Pancreas (tissue), 10 donors: ENCODE data around the gene FBL. TPM values are rescaled to one million over a fixed set of nuclear protein-coding genes. Genes with fewer than 3 reads are reported as not detected.

Experiments
- ATAC-seq, 4 donors: fragments of 200-7000 bp; cut with Tn5 transposase; one replicate each; pipeline versions ENCODE4 v1.8.0 to v1.9.1; 2020; ENCODE audit warnings: mild to moderate bottlenecking in 4 of 4, moderate library complexity in 4 of 4
- DNase-seq, 6 donors: peaks; one replicate each; pipeline ENCODE4 v3.0.0-alpha.2; 2020
- FAIRE-seq: peaks from 2 replicates; lab custom pipeline; 2012; peaks lifted over from hg19 to GRCh38; lab: Jason Lieb, UNC
- H3K27ac ChIP-seq, 4 donors: fragments of 200-600 bp; sonication (generic); 1 replicate in 3 of 4; 2 replicates in 1 of 4; pipeline versions ENCODE4 v1.5.0 to v1.8.0; 2020
- H3K27me3 ChIP-seq, 4 donors: fragments of 200-600 bp; one replicate each; pipeline ENCODE4 v1.8.0; 2021
- H3K36me3 ChIP-seq, 3 donors: fragments of 200-600 bp; sonication (generic) in 1 of 3; one replicate each; pipeline versions ENCODE4 v1.5.0 to v1.8.0; 2020 to 2021
- H3K4me1 ChIP-seq, 3 donors: fragments of 200-600 bp; one replicate each; pipeline ENCODE4 v1.8.0; 2021
- H3K4me3 ChIP-seq, 4 donors: fragments of 200-600 bp; sonication (generic) in 2 of 4; one replicate each; pipeline versions ENCODE4 v1.5.0 to v1.8.0; 2020 to 2021
- H3K9me3 ChIP-seq, 4 donors: fragments of 200-600 bp; one replicate each; pipeline ENCODE4 v1.8.0; 2021
- CTCF ChIP-seq, 4 donors: fragments of 200-600 bp; sonication (generic) in 3 of 4; IDR thresholded peaks; one replicate each; pipeline versions ENCODE4 v1.5.0 to v1.8.0; 2021; ENCODE audit warnings: antibody characterized with exemption in 4 of 4
- WGBS, 2 donors: extraction: QIAGEN DNeasy Blood & Tissue Kit; methylation state at CpG; one replicate each; pipeline ENCODE4 v1.1.7; 2013; 5-methylcytosine and 5-hydroxymethylcytosine counted together
- intact Hi-C, 3 donors: fragments of 100-400 bp; cut with DNase I; formaldehyde crosslinking; loops; one replicate each; pipeline versions ENCODE4 v1.11.1 to v1.14.2; 2022
- polyA plus RNA-seq, 2 donors: library from polyadenylated mRNA; stranded (reverse); fragments of 200-250 nt; gene quantifications; one replicate each; pipeline ENCODE4 v1.2.3, GENCODE V29; 2013
- total RNA-seq, 6 donors: library from RNA; stranded (reverse); fragmentation: NEBNext Ultra II Directional in 4 of 6; extraction: Animal tissue kit (Norgen Biotek cat#: 25700) in 4 of 6; gene quantifications; one replicate each; pipeline versions ENCODE4 v1.2.1 to v1.2.4, GENCODE V29; 2021 to 2023
- donor health status: healthy with polysubstance abuse.
- donor health status: DM: no; HTN: no; CAD: no; lungs with moderate emphysema.
- donor health status: DM: no; HTN: no; CAD: no.
- donor health status: control.
- donor health status: control.
- donor health status: Bipolar disorder and iron deficiency.
- donor health status: DM: yes; HTN: yes; CAD: no.
- donor health status: DM: no; HTN: no; CAD: no.
- donor health status: DM: no; HTN: no; CAD: no.
- donor health status: DM: yes; HTN: yes; CAD: no.

The FBL gene
- total and polyA plus RNA-seq, 8 donors: 86.4 to 166 (median 109) TPM

- DNase-seq (no peak), FAIRE-seq (no peak), ATAC-seq (no peak)
- H3K27me3 ChIP-seq: peaks cover 0 to 5% (median 0%) of the 10 kb centered on the region in 4 donors
- H3K9me3 ChIP-seq: no peaks in the 10 kb centered on the region
- intact Hi-C loops: no loop called here
- no peak overlapping the region for H3K27ac ChIP-seq
- no peaks in the 10 kb centered on the region for H3K4me1 ChIP-seq
- no peaks in the 10 kb centered on the region for H3K36me3 ChIP-seq
- no peak overlapping the region for H3K4me3 ChIP-seq
- 30 to 37% methylated on average over 4 of the region's 4 CpGs for WGBS, 2 donors
- no peak for TF ChIP-seq CTCF (IDR thresholded peaks at IDR 0.05)
Measured at GRCh38 chr19:39802958-39803357, 43.2 kb downstream of the FBL start.

GRCh38 chr19:39797083-39797482 is 49.1 kb downstream of the FBL start:
- DNase-seq: no peak
- no peak for FAIRE-seq
- Histone ChIP-seq H3K4me3 (no peak overlapping the region), H3K27ac (no peak overlapping the region), H3K4me1 (no peaks in the 10 kb centered on the region), H3K27me3 (no peaks in the 10 kb centered on the region), H3K9me3 (no peaks in the 10 kb centered on the region), H3K36me3 (no peaks in the 10 kb centered on the region)
- intact Hi-C loops: no loop called here
- no peak for TF ChIP-seq CTCF (IDR thresholded peaks at IDR 0.05)
- no peak for ATAC-seq
- 31 to 36% methylated on average over 2 of the region's 2 CpGs for WGBS, 2 donors

- 11 to 12% methylated on average over 2 of the region's 2 CpGs for WGBS, 2 donors
- no peak for FAIRE-seq
- DNase-seq: no peak
- Histone ChIP-seq H3K27me3 (no peaks in the 10 kb centered on the region), H3K4me1 (no peaks in the 10 kb centered on the region), H3K36me3 (no peaks in the 10 kb centered on the region), H3K9me3 (no peaks in the 10 kb centered on the region), H3K27ac (no peak overlapping the region), H3K4me3 (no peak overlapping the region)
- intact Hi-C loops: no loop called here
- no peak for TF ChIP-seq CTCF (IDR thresholded peaks at IDR 0.05)
- ATAC-seq: no peak
Measured at GRCh38 chr19:39796000-39796498, 50.1 kb downstream of the FBL start.

GRCh38 chr19:39795001-39795400 is 51.2 kb downstream of the FBL start:
- no peak overlapping the region for H3K27ac ChIP-seq
- H3K27me3 ChIP-seq: no peaks in the 10 kb centered on the region
- H3K4me3 ChIP-seq: no peak overlapping the region
- no peaks in the 10 kb centered on the region for H3K4me1 ChIP-seq
- 50 to 58% methylated on average over 5 of the region's 5 CpGs for WGBS, 2 donors
- H3K9me3 ChIP-seq: no peaks in the 10 kb centered on the region
- TF ChIP-seq CTCF (IDR thresholded peaks at IDR 0.05): no peak
- FAIRE-seq (no peak), DNase-seq (no peak), ATAC-seq (no peak)
- H3K36me3 ChIP-seq: no peaks in the 10 kb centered on the region
- intact Hi-C loops: no loop called here

- no peaks in the 10 kb centered on the region for H3K9me3 ChIP-seq
- FAIRE-seq (no peak), DNase-seq (peak; percentile 49 to 88 (median 70)), ATAC-seq (peak; percentile 96 to 99 (median 99))
- peaks cover 0 to 3% (median 0%) of the 10 kb centered on the region in 4 donors for H3K27me3 ChIP-seq
- intact Hi-C loops: loop anchor here in 1 of 3 donors (5.0 kb wide), 1 partner anchor 49 kb away; no protein-coding TSS in a partner anchor
- TF ChIP-seq CTCF (IDR thresholded peaks at IDR 0.05): peak; percentile 64 to 85 (median 73)
- H3K36me3 ChIP-seq: no peaks in the 10 kb centered on the region
- H3K4me3 ChIP-seq: peak overlapping the region in 2 of 4 donors; percentile 29 to 46
- H3K4me1 ChIP-seq: no peaks in the 10 kb centered on the region
- H3K27ac ChIP-seq: no peak overlapping the region
- 0 to 1% methylated on average over 17 of the region's 17 CpGs for WGBS, 2 donors
Measured at GRCh38 chr19:39792999-39793546, 53.1 kb downstream of the FBL start.
